HG02623 (cell line): ENCODE data around the gene OMD.

Source experiments
- ATAC-seq: cut with Tn5 transposase; IDR thresholded peaks from one replicate; pipeline ENCODE4 v1.9.1; 2021; ENCODE audit warnings: moderate library complexity; ENCODE audit not compliant: unreplicated experiment

Gene OMD, protein sequence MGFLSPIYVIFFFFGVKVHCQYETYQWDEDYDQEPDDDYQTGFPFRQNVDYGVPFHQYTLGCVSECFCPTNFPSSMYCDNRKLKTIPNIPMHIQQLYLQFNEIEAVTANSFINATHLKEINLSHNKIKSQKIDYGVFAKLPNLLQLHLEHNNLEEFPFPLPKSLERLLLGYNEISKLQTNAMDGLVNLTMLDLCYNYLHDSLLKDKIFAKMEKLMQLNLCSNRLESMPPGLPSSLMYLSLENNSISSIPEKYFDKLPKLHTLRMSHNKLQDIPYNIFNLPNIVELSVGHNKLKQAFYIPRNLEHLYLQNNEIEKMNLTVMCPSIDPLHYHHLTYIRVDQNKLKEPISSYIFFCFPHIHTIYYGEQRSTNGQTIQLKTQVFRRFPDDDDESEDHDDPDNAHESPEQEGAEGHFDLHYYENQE

DNA sequence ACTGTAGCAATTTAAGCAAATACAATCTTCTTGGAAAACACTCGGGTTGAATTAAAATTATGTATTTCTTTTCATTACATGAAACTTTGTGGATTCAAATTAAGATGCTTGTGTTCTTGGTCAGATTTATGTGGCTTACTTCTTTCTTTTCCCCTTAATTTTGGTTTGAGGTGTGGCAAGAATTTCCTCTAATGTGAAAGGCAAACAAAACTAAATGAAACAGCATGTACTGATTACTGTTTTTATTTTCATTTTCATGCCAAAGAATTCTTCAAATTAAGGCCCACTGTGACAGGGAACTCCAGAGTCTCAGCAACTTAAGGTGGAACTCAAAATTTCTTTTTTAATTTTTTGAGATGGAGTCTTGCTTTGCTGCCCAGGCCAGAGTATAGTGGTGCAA is at the start of gene OMD:
Gene OMD (minus strand): TSS at position 132 of the 400 bp plus-strand sequence. CDS start 6,913 bp downstream, outside the sequence.
- no peak for ATAC-seq

- ATAC-seq, result no peak
These were observed 43.9 kb upstream of the OMD start for GRCh38 chr9:92468206-92468605.

- no peak for ATAC-seq
These were observed 43.2 kb upstream of the OMD start for GRCh38 chr9:92467511-92467910.

GRCh38 chr9:92467041-92467440 is 42.8 kb upstream of the OMD start:
- ATAC-seq, result no peak

DNA sequence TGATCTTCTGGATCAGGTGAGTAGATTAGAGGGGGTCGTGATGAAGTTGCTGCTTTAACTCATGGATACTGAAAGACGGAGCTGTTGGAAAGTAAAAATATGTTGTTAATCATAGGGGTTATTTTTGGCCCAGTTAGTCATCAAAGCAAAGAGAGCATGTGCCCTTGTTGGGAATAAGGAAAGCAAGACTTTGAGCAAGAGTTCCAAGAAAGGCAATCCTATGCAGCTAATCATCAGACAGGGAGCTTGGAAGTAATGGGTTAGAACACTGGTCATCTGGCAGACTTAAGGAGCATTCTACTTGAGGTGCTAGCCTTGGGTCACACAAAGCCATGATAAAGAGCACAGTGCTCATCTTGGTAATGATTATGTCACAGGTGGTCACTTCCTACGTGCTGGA is 39.7 kb upstream of the OMD start:
- ATAC-seq, result no peak

- ATAC-seq, result no peak
These were observed 39.1 kb upstream of the OMD start for GRCh38 chr9:92463387-92463786.

DNA sequence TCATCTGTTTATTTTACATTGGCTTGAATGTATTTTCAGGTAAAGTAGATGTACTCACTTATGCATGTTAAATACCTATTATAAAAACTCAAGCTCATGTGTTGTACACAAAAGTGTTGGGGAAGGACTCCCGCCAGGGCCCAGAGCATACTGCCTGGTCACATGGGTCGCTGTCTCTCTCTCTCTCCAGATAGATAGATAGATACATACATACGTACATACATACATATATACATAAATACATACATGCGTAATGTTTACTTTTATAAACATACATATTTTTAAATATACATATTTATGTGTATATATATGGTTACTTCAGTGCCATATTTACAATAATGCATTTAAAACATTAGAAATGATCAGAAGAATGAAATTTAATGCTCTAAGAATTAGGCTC is 33.3 kb upstream of the OMD start:
- ATAC-seq, result no peak

GRCh38 chr9:92455217-92455616 is 30.9 kb upstream of the OMD start:
- ATAC-seq, result no peak

GRCh38 chr9:92446536-92446935 is 22.3 kb upstream of the OMD start:
- no peak for ATAC-seq

GRCh38 chr9:92444841-92445240 is 20.6 kb upstream of the OMD start:
- ATAC-seq, result no peak

DNA sequence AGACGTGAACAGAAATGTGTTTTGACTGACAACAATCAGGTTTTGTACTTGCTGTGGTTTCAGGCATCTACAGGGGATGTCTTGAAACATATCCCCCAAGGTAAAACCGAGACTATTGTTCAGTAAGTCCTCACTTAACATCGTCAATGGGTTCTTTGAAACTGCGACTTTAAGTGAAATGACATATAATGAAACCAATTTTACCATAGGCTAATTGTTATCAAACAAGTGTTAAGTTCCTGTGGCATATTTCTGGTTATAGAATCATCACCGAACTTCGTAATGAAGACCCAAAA is 16.4 kb upstream of the OMD start:
- no peak for ATAC-seq

- no peak for ATAC-seq
These were observed 15.9 kb upstream of the OMD start for GRCh38 chr9:92439921-92440750.

GRCh38 chr9:92438900-92439526 is 14.7 kb upstream of the OMD start:
- ATAC-seq, result no peak

DNA sequence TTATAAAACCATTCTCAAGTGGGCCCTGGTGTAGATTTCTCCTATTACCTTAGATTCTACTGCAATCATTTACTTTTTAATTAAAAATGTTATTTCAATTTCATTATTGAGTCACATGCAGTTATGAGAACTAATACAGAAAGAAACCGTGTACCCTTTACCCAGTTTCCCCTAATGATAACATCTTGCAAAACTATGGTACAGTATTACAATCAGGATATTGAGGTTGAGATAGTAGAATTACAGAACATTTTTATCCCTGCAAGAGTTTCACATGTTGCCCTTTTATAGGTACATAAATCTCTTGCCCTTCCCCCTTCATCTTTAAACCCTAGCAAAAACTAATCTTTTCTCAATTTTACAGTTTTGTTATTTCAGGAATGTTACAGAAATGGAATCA is 11.0 kb upstream of the OMD start:
- ATAC-seq, result no peak

DNA sequence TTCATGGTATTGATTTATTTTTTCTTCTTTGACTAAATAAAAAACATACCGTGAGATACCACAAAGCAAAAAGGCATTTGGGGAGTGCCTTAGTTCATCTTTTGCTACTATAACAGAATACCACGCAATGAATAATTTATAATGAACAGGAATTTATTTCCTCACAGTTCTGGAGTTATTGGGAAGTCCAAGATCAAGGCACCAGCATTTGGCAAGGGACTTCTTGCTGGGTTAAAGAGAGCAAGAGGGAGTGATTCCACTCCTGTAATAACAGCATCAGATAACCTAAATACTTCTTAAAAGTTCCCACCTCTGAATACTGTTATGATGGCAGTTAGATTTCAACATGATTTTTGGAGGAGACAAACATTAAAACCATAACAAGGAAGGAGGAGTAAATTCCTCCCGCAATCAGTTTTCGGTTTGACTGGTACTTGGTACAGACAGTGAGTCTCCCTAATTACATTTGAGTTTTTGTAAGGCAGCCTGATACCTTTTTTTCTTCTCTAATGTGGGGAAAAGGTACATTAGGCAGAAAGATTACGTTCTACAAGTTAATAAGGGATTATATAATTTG is 8.8 kb upstream of the OMD start:
- no peak for ATAC-seq

DNA sequence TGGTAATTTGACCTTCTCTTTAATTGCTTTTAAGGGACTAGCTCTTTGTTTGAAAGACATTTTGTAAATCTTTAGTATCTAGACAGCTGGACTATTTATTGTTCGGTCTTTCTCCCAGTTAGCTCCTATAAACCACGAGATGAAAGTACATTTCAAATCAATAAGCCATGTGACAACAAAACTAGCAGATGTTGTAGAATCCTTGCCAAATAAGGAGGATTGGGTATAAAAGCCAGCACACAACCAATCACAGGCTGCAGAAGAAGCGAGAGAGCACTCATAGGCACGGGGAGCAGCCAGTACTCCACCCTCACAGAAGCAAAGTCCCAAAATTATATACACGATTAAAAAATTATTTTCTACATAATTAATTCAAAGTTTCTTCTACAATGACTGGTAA is 8.1 kb upstream of the OMD start:
- no peak for ATAC-seq

DNA sequence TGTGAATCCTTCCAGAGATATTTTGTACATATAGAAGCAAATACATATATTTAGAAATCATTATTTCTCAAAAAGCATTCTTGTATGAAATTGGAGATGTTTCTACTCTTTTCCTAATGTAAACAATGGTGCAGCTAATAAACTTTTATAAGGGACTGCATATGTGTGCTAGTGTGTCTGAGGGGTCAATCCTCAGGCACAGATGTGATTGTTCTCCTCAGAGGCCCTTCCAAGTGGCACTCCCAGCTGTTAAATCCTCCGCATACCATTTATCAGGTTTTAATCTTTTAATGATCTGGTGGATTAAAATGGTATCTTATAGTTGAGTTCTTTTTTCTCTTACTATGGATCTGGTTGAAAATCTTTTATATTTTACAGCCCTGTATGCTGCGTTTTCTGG is 5.6 kb upstream of the OMD start:
- no peak for ATAC-seq

DNA sequence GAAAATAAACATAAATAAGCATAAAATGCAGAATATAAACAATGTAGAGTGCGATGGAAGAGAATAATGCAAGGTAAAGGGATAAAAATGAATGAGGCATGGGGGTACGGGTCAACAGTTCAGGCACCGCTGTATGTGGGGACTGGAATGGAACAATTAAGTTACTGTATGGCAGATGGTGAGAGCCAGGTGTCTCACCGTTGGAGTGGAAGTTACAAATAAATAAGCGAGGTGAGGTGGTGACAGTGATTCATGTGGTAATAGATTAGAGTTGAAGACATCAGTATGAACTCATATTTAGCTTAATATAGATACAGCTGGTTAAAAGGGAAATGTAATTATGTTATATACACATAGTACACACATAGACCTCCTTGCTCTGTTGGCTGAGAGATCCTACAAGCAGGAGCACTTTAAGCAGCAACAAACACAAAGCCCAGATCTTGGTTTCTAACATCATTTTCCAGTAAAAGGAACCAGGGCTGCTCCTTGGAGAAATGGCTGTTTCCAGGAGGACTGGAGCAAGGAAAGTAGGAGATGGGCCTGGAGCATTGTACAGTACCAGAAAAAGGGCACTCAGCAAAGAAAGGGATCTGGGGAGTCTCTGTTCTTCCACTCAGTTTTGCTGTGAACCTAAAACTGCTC is 2.4 kb upstream of the OMD start:
- ATAC-seq, result no peak

- ATAC-seq, result no peak
These were observed 1.2 kb upstream of the OMD start for GRCh38 chr9:92425474-92425873.

GRCh38 chr9:92423612-92424011 is 659 bp downstream of the OMD start:
- no peak for ATAC-seq
